HG03066 (cell line): ENCODE measurements around the gene GFRA1.
"Not testable (repeated sequence)": the region's sequence is repeated elsewhere in the genome, so short reads cannot be mapped to it uniquely, and the experiment has no call there.

ENCODE experiments used
- ATAC-seq: cut with Tn5 transposase; IDR thresholded peaks from one replicate; pipeline ENCODE4 v1.9.1; 2021; ENCODE audit warnings: low read depth; ENCODE audit not compliant: unreplicated experiment

The GFRA1 gene

GRCh38 chr10:116076621-116077020, 196.4 kb downstream of the GFRA1 start:
- ATAC-seq, result no peak

- ATAC-seq, result no peak
These were observed 199.5 kb downstream of the GFRA1 start for GRCh38 chr10:116073510-116073909.

- no peak for ATAC-seq
These were observed 200.0 kb downstream of the GFRA1 start for GRCh38 chr10:116073001-116073400.

- ATAC-seq, result no peak
These were observed 201.4 kb downstream of the GFRA1 start for GRCh38 chr10:116071453-116072148.

GRCh38 chr10:116070743-116071320, 202.2 kb downstream of the GFRA1 start:
- ATAC-seq, result no peak

GRCh38 chr10:116069856-116070255, 203.2 kb downstream of the GFRA1 start:
- ATAC-seq, result no peak

- ATAC-seq, result no peak
These were observed 205.2 kb downstream of the GFRA1 start for GRCh38 chr10:116067825-116068224.

DNA sequence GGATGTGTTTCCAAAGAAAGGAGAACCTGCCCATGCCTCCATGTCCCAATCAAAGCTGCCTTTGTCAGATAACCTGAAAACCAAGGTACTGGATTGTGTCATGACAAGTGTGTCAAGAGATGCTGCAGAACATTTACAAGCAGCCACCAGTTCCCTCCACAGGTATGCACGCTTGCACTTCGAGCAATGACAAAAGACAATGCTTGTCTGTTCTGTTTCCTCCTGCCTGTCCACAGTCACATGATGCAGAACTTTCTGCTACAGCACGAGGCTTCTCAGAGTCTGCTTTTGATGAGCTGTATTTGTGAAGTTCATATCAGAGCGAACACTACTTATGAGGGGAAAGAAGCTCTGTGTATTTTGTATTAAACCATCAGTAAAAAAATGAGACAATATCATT, 209.9 kb downstream of the GFRA1 start:
- ATAC-seq, result no peak

- ATAC-seq, result no peak
These were observed 212.1 kb downstream of the GFRA1 start for GRCh38 chr10:116060864-116061263.

DNA sequence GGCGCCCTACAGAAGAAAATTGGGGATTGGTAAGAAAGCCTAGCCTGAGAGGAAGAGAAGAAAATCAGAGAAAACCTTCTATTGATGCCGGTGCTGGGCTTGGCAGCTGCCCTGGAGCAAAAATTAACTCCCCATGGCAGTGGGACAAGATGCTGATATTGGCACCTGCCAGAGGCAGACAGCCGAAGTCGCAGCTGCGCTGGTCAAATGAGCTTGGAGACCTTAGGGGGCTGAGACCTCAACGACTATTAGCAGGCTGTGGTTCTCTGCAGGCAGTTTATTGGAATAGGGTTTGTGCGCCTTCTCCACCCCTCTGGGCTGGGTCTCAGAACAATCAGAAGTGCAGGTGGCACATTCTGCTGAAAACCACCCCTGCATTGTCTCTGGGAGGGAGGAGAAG, 213.7 kb downstream of the GFRA1 start:
- no peak for ATAC-seq

GRCh38 chr10:116056445-116057293, 216.3 kb downstream of the GFRA1 start:
- no peak for ATAC-seq

- ATAC-seq, result no peak
These were observed 217.1 kb downstream of the GFRA1 start for GRCh38 chr10:116055917-116056252.

DNA sequence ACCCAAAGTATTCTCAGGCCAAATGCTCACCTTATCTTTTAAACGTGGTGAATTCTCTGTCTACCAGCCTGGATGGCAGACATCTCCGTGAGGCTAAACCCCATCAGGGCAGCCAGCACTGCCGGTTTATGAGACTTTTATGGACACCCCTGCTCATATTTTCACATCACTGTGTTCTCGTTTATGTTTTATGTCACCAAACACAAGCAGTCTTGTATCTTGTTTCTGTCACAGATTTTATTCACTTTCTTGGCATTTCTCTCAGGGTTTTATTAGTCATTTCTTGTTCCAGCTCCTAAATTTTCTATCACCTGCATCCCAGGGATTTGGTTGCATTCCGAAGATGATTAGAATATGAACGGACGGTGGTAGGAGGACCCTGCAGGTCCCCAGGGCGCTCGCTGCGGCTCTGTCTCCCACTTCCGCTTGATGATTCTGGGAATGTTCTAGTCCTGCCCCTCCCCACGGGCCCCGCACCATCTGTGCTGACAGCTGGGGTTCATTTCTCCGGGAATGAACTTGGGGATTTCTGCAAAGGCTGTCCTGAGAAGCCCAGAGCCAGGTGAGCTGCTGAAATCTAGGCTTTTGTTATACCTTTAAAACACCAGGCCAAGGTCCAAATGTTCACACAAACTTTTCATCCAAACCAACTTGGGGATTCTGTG, 217.6 kb downstream of the GFRA1 start:
- ATAC-seq, result no peak

DNA sequence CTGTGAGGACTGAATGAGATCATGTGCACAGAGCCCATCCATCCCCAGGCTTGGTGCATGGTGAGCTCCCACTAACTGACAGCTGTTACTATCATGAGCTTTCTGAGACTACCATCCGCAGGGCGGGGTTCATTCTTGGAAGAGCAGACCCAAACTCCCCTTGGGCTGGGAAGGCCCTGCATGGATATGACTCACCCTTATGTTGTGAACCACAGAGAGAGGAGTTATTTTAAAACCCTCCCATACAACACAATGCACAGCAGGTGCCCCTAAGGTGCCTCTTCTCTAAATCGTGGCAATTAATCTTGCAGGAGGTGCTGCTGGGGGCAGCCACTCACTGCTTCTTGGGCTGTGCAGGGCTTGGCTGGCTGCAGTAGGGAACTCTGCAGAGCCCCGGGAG, 219.1 kb downstream of the GFRA1 start:
- ATAC-seq, result no peak

DNA sequence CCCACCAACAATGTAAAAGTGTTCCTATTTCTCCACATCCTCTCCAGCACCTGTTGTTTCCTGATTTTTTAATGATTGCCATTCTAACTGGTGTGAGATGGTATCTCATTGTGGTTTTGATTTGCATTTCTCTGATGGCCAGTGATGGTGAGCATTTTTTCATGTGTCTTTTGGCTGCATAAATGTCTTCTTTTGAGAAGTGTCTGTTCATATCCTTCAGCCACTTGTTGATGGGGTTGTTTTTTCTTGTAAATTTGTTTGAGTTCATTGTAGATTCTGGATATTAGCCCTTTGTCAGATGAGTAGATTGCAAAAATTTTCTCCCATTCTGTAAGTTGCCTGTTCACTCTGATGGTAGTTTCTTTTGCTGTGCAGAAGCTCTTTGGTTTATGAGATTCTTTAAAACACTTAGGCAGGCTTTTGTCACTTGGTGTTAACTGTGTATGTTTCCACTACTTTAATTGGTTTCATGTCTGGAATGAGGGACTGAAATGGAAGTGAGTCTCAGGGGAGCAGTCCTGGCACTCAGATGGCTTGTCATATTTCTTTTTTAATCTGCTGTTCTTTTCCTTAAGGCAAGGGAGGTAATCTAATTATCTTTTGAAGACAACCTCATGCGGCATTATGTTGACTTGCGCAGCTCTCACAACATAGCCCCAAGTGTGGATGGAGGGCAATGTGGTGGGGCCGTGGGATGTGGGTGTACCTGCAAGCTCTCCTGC, 219.8 kb downstream of the GFRA1 start:
- ATAC-seq, result not testable (repeated sequence)

DNA sequence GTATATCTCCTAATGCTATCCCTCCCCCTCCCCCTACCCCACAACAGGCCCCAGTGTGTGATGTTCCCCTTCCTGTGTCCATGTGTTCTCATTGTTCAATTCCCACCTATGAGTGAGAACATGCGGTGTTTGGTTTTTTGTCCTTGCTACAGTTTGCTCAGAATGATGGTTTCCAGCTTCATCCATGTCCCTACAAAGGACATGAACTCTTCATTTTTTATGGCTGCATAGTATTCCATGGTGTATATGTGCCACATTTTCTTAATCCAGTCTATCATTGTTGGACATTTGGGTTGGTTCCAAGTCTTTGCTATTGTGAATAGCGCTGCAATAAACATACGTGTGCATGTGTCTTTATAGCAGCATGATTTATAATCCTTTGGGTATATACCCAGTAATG, 220.5 kb downstream of the GFRA1 start:
- ATAC-seq, result not testable (repeated sequence)

DNA sequence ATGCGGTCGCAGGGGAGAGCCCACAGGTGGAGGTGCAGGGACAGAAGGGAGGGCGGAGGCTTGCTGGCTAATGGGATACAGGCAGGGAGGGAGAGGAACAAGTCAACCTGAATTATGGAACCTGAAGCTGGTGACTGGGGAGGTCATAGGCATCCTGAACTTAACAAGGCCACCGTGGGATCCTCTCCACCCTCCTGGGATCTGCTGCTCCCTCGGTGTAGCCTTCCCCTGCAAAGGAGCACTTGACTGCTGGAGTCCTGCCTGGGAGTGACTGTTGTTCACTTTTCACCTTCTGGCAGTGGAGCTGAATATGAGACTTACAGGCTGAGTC, 223.1 kb downstream of the GFRA1 start:
- ATAC-seq, result no peak

DNA sequence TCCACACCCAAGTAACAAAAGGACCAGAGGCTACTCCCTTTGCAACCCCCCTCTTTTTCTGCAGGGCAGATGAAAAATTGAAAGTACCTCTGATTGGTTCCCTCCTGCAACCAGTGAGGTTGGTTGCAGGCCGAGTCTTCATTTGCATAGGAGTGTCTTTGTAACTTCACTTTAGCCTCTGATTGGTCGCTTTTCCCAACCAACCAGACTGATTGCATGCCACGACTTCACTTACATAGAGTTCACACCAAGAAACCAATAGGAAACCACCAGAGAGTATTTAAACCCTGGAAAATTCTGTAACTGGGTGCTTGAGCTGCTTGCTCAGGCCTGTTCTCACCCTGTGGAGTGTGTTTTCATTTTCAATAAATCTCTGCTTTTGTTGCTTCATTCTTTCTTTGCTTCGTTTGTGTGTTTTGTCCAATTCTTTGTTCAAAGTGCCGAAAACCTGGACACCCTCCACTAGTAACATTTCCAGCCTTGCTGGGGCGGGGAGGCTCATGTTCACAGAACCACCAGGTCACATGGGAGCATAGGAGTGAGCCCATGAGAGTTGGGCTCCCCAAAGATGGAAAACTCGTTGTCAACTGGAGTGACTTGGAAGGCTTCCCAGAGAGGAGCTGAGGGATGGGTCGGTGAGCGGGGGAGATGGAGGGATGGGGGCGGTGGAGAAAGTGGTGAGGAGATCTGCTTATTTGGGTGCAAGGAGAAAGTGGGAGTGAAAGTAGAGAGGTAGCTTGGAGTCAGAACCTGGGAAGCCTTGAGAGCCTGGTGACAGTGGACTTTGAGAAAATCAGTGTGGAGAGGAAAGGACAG, 223.6 kb downstream of the GFRA1 start:
- no peak for ATAC-seq

- no peak for ATAC-seq
These were observed 227.3 kb downstream of the GFRA1 start for GRCh38 chr10:116045366-116046356.
